IMR-90 (cell line): Measurements from ENCODE around the gene SHC1.

ENCODE experiments used
- NFE2L2 ChIP-seq: fragments of 150-350 bp; IDR thresholded peaks from 2 replicates; pipeline ENCODE4 v1.6.1; 2016; ENCODE audit warnings: low read depth, mild to moderate bottlenecking, low read length
- POLR2A ChIP-seq: IDR thresholded peaks from 2 replicates; pipeline ENCODE4 v1.6.1; 2012; ENCODE audit warnings: mild to moderate bottlenecking, low read depth, low read length
- TF ChIP-seq, protein P1 (sequence below): conservative IDR thresholded peaks from 2 replicates; pipeline ENCODE4 v1.5.1; 2012; ENCODE audit warnings: mild to moderate bottlenecking, low read depth, low read length, improper control_type of control experiment

DNA sequence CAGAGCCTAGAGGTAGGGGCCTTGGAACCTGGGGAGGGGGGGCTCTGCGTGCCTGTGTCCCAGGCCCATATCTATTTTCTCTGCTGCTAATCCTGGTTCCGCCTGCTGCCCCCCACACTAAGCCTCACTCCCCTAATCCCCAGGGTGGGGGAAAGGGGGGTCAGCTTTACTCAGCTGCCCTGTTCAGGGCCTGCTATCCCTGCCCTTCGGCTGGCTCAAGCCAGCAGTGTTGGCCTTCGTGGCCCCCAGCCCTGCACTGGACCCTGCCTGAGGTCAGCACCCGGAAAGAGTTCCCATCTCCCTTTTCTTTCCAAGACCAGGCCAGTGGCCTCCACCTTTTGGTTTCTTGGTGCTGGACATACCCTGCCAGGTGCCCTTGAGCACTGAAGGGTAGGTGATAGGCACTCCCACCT, 40.5 kb upstream of the SHC1 start:
- TF ChIP-seq, protein P1, sequence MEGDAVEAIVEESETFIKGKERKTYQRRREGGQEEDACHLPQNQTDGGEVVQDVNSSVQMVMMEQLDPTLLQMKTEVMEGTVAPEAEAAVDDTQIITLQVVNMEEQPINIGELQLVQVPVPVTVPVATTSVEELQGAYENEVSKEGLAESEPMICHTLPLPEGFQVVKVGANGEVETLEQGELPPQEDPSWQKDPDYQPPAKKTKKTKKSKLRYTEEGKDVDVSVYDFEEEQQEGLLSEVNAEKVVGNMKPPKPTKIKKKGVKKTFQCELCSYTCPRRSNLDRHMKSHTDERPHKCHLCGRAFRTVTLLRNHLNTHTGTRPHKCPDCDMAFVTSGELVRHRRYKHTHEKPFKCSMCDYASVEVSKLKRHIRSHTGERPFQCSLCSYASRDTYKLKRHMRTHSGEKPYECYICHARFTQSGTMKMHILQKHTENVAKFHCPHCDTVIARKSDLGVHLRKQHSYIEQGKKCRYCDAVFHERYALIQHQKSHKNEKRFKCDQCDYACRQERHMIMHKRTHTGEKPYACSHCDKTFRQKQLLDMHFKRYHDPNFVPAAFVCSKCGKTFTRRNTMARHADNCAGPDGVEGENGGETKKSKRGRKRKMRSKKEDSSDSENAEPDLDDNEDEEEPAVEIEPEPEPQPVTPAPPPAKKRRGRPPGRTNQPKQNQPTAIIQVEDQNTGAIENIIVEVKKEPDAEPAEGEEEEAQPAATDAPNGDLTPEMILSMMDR = no peak
- TF ChIP-seq POLR2A = no peak
- no peak for TF ChIP-seq NFE2L2
